ENCODE data around the gene NEDD9. TPM values are rescaled to one million over a fixed set of nuclear protein-coding genes. Genes with fewer than 3 reads are reported as not detected.

Gene NEDD9
- total and polyA plus RNA-seq, 2 of the 13 experiments (the other 11 are each of a cell fraction or from before 2014, with no cell fraction given) = 27.1 to 389 TPM

DNA sequence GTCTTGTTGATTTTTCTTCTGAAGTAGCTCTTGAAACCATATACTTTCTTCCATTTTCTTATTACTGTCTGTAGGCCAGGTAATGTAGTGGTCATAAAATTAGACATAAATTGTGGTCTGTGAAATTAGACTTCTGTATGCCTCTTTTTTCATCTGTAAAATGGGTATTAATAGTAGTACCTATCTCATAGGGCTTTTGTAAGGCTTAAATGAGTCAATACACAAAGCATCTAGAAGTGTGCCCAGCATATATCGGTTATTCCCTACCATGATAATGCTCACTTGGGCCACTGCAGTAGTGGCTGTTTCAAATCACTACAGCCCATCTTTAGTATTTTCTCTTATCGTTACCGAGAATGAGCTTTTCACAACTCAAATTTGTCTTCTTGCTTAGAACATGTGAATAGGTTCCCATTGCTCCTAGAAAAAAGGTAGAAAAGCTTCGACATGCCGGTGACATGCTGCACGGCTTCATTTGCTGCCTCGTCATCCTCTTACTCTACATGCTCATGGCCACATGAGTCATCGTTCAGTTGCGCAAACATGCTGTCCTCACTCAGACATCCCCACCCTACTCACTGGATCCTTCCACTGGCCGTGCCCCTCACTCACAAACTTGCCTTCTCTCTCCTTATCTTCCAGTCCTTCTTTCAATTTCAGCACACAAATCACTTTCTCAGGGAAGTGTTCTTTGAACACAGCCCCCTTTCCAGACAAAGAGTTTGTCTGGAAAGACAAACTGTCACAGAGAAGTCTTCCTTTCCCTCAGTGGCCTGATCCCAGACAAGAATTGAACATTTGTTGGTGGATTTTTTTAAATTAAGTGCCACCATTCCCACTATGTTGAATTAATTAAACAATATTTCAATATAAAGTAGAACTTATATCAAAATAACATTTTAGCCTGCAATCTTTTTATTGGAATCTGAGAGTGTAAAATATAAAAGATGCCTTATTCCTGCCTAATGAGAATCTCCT, 88.8 kb downstream of the NEDD9 start (continued):
- peak; percentile 99 for TF ChIP-seq NFE2 (CRISPR knock-in tag; IDR thresholded peaks at IDR 0.05)
- TF ChIP-seq NFE2L2 (IDR thresholded peaks at IDR 0.05; ENCODE audit: low read length) = peak; percentile 92
- TF ChIP-seq, protein P1, sequence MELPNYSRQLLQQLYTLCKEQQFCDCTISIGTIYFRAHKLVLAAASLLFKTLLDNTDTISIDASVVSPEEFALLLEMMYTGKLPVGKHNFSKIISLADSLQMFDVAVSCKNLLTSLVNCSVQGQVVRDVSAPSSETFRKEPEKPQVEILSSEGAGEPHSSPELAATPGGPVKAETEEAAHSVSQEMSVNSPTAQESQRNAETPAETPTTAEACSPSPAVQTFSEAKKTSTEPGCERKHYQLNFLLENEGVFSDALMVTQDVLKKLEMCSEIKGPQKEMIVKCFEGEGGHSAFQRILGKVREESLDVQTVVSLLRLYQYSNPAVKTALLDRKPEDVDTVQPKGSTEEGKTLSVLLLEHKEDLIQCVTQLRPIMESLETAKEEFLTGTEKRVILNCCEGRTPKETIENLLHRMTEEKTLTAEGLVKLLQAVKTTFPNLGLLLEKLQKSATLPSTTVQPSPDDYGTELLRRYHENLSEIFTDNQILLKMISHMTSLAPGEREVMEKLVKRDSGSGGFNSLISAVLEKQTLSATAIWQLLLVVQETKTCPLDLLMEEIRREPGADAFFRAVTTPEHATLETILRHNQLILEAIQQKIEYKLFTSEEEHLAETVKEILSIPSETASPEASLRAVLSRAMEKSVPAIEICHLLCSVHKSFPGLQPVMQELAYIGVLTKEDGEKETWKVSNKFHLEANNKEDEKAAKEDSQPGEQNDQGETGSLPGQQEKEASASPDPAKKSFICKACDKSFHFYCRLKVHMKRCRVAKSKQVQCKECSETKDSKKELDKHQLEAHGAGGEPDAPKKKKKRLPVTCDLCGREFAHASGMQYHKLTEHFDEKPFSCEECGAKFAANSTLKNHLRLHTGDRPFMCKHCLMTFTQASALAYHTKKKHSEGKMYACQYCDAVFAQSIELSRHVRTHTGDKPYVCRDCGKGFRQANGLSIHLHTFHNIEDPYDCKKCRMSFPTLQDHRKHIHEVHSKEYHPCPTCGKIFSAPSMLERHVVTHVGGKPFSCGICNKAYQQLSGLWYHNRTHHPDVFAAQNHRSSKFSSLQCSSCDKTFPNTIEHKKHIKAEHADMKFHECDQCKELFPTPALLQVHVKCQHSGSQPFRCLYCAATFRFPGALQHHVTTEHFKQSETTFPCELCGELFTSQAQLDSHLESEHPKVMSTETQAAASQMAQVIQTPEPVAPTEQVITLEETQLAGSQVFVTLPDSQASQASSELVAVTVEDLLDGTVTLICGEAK (IDR thresholded peaks at IDR 0.05) = no peak
- TF ChIP-seq, protein P1 (CRISPR knock-in tag; IDR thresholded peaks at IDR 0.05) = no peak
- TF ChIP-seq ZNF790 (CRISPR knock-in tag; IDR thresholded peaks at IDR 0.05; ENCODE audit: borderline replicate concordance) = no peak
- TF ChIP-seq ZNF33B (CRISPR knock-in tag; IDR thresholded peaks at IDR 0.05) = 0 out of 2 replicates have a peak, but pooled peaks have one; percentile 43
- TF ChIP-seq, protein P2, sequence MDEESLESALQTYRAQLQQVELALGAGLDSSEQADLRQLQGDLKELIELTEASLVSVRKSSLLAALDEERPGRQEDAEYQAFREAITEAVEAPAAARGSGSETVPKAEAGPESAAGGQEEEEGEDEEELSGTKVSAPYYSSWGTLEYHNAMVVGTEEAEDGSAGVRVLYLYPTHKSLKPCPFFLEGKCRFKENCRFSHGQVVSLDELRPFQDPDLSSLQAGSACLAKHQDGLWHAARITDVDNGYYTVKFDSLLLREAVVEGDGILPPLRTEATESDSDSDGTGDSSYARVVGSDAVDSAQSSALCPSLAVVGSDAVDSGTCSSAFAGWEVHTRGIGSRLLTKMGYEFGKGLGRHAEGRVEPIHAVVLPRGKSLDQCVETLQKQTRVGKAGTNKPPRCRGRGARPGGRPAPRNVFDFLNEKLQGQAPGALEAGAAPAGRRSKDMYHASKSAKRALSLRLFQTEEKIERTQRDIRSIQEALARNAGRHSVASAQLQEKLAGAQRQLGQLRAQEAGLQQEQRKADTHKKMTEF (CRISPR knock-in tag; IDR thresholded peaks at IDR 0.05) = peak; percentile 76
- peak; percentile 89 for TF ChIP-seq SAP130 (CRISPR knock-in tag; IDR thresholded peaks at IDR 0.05; ENCODE audit: low read depth)
- 0 out of 2 replicates have a peak, but pooled peaks have one; percentile 18 for TF ChIP-seq ZNF605 (CRISPR knock-in tag; IDR thresholded peaks at IDR 0.05)
- TF ChIP-seq BCL6 (CRISPR knock-in tag; IDR thresholded peaks at IDR 0.05) = peak; percentile 49; the same call in 1 of the 2 replicates
- TF ChIP-seq ARHGAP35 (CRISPR knock-in tag; IDR thresholded peaks at IDR 0.05; ENCODE audit: borderline replicate concordance) = no peak; the same call in 1 of the 2 replicates
- TF ChIP-seq ZNF781 (CRISPR knock-in tag; IDR thresholded peaks at IDR 0.05; ENCODE audit: borderline replicate concordance, not compliant biosample characterization) = no peak
- TF ChIP-seq ZNF773 (CRISPR knock-in tag; IDR thresholded peaks at IDR 0.05; ENCODE audit: borderline replicate concordance) = no peak
- no peak for TF ChIP-seq ZSCAN25 (CRISPR knock-in tag; IDR thresholded peaks at IDR 0.05)
- peak; percentile 82 for TF ChIP-seq RXRB (CRISPR knock-in tag; IDR thresholded peaks at IDR 0.05; ENCODE audit: borderline replicate concordance)
- peak; percentile 93 for TF ChIP-seq ZNF331 (CRISPR knock-in tag; IDR thresholded peaks at IDR 0.05)
- no peak for TF ChIP-seq HNF4A (CRISPR knock-in tag; IDR thresholded peaks at IDR 0.05)
- peak; percentile 100 for TF ChIP-seq CEBPB (IDR thresholded peaks at IDR 0.05; ENCODE audit: borderline replicate concordance, low read depth, low read length)
- TF ChIP-seq ZNF260 (CRISPR knock-in tag; IDR thresholded peaks at IDR 0.05; ENCODE audit: borderline replicate concordance, low read depth) = no peak
- TF ChIP-seq ZNF598 (CRISPR knock-in tag; IDR thresholded peaks at IDR 0.05; ENCODE audit: borderline replicate concordance) = no peak

All from HepG2 (cell line).